Trophoblast cell (in vitro differentiated cells and primary cell): Measurements from ENCODE around the gene FMOD.

Experiments
- DNase-seq, 2 donors: peaks; one replicate each; pipeline ENCODE4 v3.0.0-alpha.2; 2016
- H2AFZ ChIP-seq: 2 replicates; pipeline ENCODE4 v1.6.1; 2013; ENCODE audit warnings: low read length, moderate library complexity, mild to moderate bottlenecking; ENCODE audit not compliant: insufficient read depth, poor library complexity
- H2AK5ac ChIP-seq: 2 replicates; pipeline ENCODE4 v1.6.1; 2013; ENCODE audit warnings: mild to moderate bottlenecking, low read length
- H2BK120ac ChIP-seq: 2 replicates; pipeline ENCODE4 v1.6.1; 2013; ENCODE audit warnings: low read length, mild to moderate bottlenecking, moderate library complexity; ENCODE audit not compliant: insufficient read depth, poor library complexity
- H2BK12ac ChIP-seq: 2 replicates; pipeline ENCODE4 v1.6.1; 2013; ENCODE audit warnings: mild to moderate bottlenecking, low read length, moderate library complexity
- H2BK5ac ChIP-seq: 2 replicates; pipeline ENCODE4 v1.6.1; 2013; ENCODE audit warnings: low read length, low read depth, moderate library complexity, mild to moderate bottlenecking; ENCODE audit not compliant: poor library complexity
- H3K14ac ChIP-seq: 2 replicates; pipeline ENCODE4 v1.6.1; 2013; ENCODE audit warnings: mild to moderate bottlenecking, low read length
- H3K18ac ChIP-seq: 2 replicates; pipeline ENCODE4 v1.6.1; 2013; ENCODE audit warnings: mild to moderate bottlenecking, low read length
- H3K23ac ChIP-seq: 2 replicates; pipeline ENCODE4 v1.6.1; 2013; ENCODE audit warnings: low read length
- H3K27ac ChIP-seq: 2 replicates; pipeline ENCODE4 v1.5.1; 2013; ENCODE audit warnings: low read depth, mild to moderate bottlenecking, inconsistent platforms, low read length, moderate library complexity
- H3K27me3 ChIP-seq: 2 replicates; pipeline ENCODE4 v1.6.1; 2013; ENCODE audit warnings: inconsistent platforms, mild to moderate bottlenecking, low read length, moderate library complexity; ENCODE audit not compliant: insufficient read depth
- H3K36me3 ChIP-seq, 2 experiments: 1 replicate in 1 of 2; 2 replicates in 1 of 2; pipeline ENCODE4 v1.6.1; 2013; ENCODE audit warnings: low read length in 2 of 2, mild to moderate bottlenecking in 2 of 2, moderate library complexity in 1 of 2; ENCODE audit not compliant: insufficient read depth in 2 of 2, control insufficient read depth in 1 of 2
- H3K4ac ChIP-seq: 2 replicates; pipeline ENCODE4 v1.6.1; 2013; ENCODE audit warnings: low read depth, mild to moderate bottlenecking, low read length, moderate library complexity
- H3K4me1 ChIP-seq, 2 experiments: 1 replicate in 1 of 2; 2 replicates in 1 of 2; pipeline ENCODE4 v1.6.1; 2013; ENCODE audit warnings: low read length in 2 of 2, mild to moderate bottlenecking in 2 of 2, moderate library complexity in 1 of 2; ENCODE audit not compliant: insufficient read depth in 2 of 2, control insufficient read depth in 1 of 2
- H3K4me2 ChIP-seq: 2 replicates; pipeline ENCODE4 v1.6.1; 2013; ENCODE audit warnings: inconsistent platforms, mild to moderate bottlenecking, low read length, moderate library complexity
- H3K4me3 ChIP-seq: 2 replicates; pipeline ENCODE4 v1.5.1; 2013; ENCODE audit warnings: mild to moderate bottlenecking, low read depth, low read length, inconsistent platforms
- H3K79me1 ChIP-seq: one replicate; pipeline ENCODE4 v1.6.1; 2013; ENCODE audit warnings: low read length
- H3K79me2 ChIP-seq: 2 replicates; pipeline ENCODE4 v1.6.1; 2013; ENCODE audit warnings: low read length, mild to moderate bottlenecking; ENCODE audit not compliant: control insufficient read depth, insufficient read depth, poor library complexity
- H3K9ac ChIP-seq: 2 replicates; pipeline ENCODE4 v1.6.1; 2013; ENCODE audit warnings: mild to moderate bottlenecking, low read length
- H3K9me3 ChIP-seq: 2 replicates; pipeline ENCODE4 v1.6.1; 2013; ENCODE audit warnings: low read depth, mild to moderate bottlenecking, control low read depth, inconsistent platforms, low read length; ENCODE audit not compliant: insufficient read depth
- H4K12ac ChIP-seq: 2 replicates; pipeline ENCODE4 v1.6.1; 2013; ENCODE audit warnings: low read depth, mild to moderate bottlenecking, low read length, moderate library complexity
- H4K8ac ChIP-seq: 2 replicates; pipeline ENCODE4 v1.6.1; 2013; ENCODE audit warnings: low read depth, mild to moderate bottlenecking, low read length, moderate library complexity
- H4K91ac ChIP-seq: one replicate; pipeline ENCODE4 v1.6.1; 2013; ENCODE audit warnings: low read depth, mild to moderate bottlenecking, low read length, moderate library complexity
- WGBS: extraction: QIAGEN DNeasy Blood & Tissue Kit; methylation state at CpG from one replicate; pipeline ENCODE4 v1.1.7; 2013; ENCODE audit warnings: missing lambda C conversion rate; ENCODE audit not compliant: insufficient read length, insufficient coverage; ENCODE audit errors: extremely low coverage; 5-methylcytosine and 5-hydroxymethylcytosine counted together

The FMOD gene

DNA sequence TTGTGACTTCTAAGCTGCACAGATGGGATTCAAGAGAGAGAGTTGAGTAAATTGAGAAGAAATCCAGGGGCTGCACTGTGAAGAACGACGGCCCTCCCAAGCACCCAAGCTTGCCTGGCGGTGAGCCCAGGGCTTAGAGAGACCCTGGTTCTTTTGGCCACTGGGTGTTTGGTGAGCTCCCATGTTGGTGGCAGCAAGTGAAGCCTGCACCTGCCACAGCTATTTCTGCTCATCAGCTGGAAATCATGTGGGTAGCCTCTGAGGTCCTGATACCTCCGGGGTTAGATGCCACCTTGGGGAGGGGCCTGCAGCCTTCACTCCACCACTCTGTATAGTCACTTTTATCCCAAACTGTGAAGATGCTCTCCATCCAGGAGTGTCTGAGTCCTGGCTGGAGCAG lies 51.8 kb downstream of the FMOD start:
- no peak overlapping the region for H3K23ac ChIP-seq
- H3K9me3 ChIP-seq: no peaks in the 10 kb centered on the region
- H3K27me3 ChIP-seq: no peaks in the 10 kb centered on the region
- H2AK5ac ChIP-seq: no peak overlapping the region
- no peak overlapping the region for H4K91ac ChIP-seq
- no peak overlapping the region for H3K27ac ChIP-seq
- no peak overlapping the region for H4K8ac ChIP-seq
- no peak overlapping the region for H3K9ac ChIP-seq
- H3K14ac ChIP-seq: no peak overlapping the region
- no peak overlapping the region for H3K4me2 ChIP-seq
- H2BK120ac ChIP-seq: no peak overlapping the region
- no peak overlapping the region for H3K18ac ChIP-seq
- no peaks in the 10 kb centered on the region for H3K79me2 ChIP-seq
- no peaks in the 10 kb centered on the region for H3K79me1 ChIP-seq
- peaks cover 0 to 2% of the 10 kb centered on the region in 2 experiments for H3K4me1 ChIP-seq
- H3K4me3 ChIP-seq: no peak overlapping the region
- no peak overlapping the region for H3K4ac ChIP-seq
- H2BK12ac ChIP-seq: no peak overlapping the region
- no peaks in the 10 kb centered on the region for H3K36me3 ChIP-seq
- H2BK5ac ChIP-seq: no peak overlapping the region
- no CpG with 5 or more reads among the region's 4 CpGs for WGBS
- no peak for DNase-seq
- no peak overlapping the region for H4K12ac ChIP-seq
- H2AFZ ChIP-seq: no peak overlapping the region

DNA sequence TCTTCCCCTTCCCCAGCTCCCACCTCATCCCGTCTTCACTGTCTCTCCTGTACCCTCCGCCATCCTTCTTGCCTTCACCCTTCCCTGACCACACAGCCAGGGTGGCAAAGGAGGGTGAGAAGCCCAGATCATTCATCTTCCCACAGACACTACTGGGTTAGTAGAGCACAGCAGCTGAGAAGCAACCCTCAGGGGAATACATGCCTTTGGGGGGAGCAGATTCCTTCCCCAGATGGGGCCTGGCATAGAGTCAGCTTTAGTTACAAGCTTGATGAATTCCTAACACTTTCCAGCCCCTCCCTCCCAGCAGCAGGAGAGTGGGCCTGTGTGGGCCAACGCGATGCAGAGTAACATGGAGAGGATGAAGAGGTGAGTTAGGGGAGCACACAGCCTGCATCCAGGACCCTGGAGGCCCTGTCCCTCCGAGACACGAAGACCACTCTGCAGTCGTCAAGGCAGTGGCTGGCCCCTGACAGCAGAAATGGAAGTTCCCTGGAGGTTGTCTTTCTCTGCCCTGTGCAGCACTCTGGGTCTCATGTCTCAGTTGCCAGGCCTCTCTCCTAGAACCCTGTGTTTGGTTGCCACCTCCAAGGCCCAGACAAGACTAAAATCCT lies 54.4 kb downstream of the FMOD start:
- no peak overlapping the region for H2BK5ac ChIP-seq
- WGBS: no CpG with 5 or more reads among the region's 7 CpGs
- H3K4ac ChIP-seq: no peak overlapping the region
- no peak overlapping the region for H3K9ac ChIP-seq
- no peak overlapping the region for H4K12ac ChIP-seq
- H3K4me2 ChIP-seq: no peak overlapping the region
- H2BK120ac ChIP-seq: no peak overlapping the region
- no peaks in the 10 kb centered on the region for H3K79me1 ChIP-seq
- H3K36me3 ChIP-seq: no peaks in the 10 kb centered on the region
- no peak overlapping the region for H2BK12ac ChIP-seq
- H3K4me3 ChIP-seq: no peak overlapping the region
- H4K91ac ChIP-seq: no peak overlapping the region
- no peak overlapping the region for H2AK5ac ChIP-seq
- H3K4me1 ChIP-seq: no peaks in the 10 kb centered on the region
- H3K18ac ChIP-seq: no peak overlapping the region
- no peak overlapping the region for H3K27ac ChIP-seq
- H3K27me3 ChIP-seq: no peaks in the 10 kb centered on the region
- H3K79me2 ChIP-seq: no peaks in the 10 kb centered on the region
- no peak overlapping the region for H3K23ac ChIP-seq
- H3K14ac ChIP-seq: no peak overlapping the region
- H3K9me3 ChIP-seq: no peaks in the 10 kb centered on the region
- no peak overlapping the region for H2AFZ ChIP-seq
- no peak overlapping the region for H4K8ac ChIP-seq
- DNase-seq: no peak

DNA sequence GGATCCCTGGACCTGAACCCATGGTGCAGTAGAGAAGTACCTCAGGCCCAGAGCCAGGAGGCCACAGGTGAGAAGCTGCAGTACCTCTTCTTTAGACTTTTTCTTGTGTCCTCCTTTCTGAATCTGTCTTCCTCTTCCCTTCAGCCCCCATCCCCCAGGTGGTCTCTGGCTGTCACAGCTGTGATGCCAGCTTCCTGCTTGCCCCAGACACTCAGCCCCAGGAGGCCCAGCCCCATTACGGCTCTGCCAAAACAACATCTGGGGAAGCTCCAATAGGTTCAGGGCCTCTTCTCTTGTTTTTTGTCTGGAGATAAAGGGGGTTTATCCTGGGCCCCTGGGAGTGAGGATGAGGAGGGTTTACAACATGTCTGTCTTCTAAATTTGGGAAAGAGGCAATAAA lies 55.1 kb downstream of the FMOD start:
- Histone ChIP-seq H3K4ac (no peak overlapping the region), H2BK120ac (no peak overlapping the region), H3K9ac (no peak overlapping the region), H3K79me2 (no peaks in the 10 kb centered on the region), H3K14ac (no peak overlapping the region), H2AK5ac (no peak overlapping the region), H2BK5ac (no peak overlapping the region), H3K4me1 (peaks cover 0 to 6% of the 10 kb centered on the region in 2 experiments), H3K27ac (no peak overlapping the region), H3K4me3 (no peak overlapping the region), H2AFZ (no peak overlapping the region), H3K79me1 (no peaks in the 10 kb centered on the region), H4K91ac (no peak overlapping the region), H4K8ac (no peak overlapping the region), H4K12ac (no peak overlapping the region), H3K4me2 (no peak overlapping the region), H3K36me3 (no peaks in the 10 kb centered on the region), H3K9me3 (no peaks in the 10 kb centered on the region), H2BK12ac (no peak overlapping the region), H3K18ac (no peak overlapping the region), H3K27me3 (no peaks in the 10 kb centered on the region), H3K23ac (no peak overlapping the region)
- DNase-seq: no peak
- WGBS: no CpG with 5 or more reads among the region's 1 CpG

DNA sequence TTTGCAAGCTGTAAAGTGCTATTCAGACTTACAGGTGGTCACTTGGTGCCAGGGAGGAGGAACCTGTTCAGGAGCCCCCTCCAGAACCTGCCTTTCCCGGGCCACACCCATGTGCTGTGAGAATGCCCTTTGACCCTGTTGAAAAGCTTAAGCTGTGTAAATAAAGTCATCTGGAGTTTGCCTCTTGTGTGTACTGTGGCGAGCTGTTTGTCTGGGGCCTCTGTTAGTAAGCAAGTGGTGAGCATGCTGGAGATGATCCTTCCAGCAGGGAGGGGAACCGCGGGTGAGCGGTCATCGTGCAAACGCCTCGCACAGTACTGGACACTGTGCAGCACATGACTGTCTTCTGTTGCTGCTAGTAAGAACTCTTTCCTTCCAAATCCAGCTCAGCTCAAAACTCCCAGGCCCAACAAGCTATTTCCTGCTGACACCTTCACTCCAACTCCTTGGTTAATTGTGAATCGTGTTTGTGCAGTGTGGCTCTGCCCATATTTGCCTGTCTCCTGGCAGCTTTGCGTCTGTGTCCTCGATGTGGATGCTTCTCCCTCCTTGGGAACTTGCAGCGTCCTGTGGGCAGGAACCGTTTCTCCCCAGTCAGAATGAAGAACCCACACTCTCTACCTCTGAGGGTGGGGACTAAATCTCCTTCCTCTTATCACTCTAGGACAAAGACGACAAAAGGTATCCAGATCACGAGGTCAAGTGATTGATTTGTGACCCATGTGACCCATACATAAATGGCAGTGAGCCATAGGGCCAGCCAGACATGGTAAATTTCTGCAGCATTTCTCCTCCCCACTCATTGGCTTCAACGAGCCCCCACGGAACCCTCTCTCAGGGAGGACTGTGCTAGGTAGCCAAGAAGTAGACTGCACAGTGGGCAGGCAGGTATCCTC lies 59.5 kb downstream of the FMOD start:
- Histone ChIP-seq H3K4ac (no peak overlapping the region), H3K4me3 (no peak overlapping the region), H2AFZ (no peak overlapping the region), H4K8ac (no peak overlapping the region), H2BK5ac (no peak overlapping the region), H3K79me2 (no peaks in the 10 kb centered on the region), H3K18ac (no peak overlapping the region), H3K9me3 (no peaks in the 10 kb centered on the region), H3K23ac (no peak overlapping the region), H3K27ac (no peak overlapping the region), H4K12ac (no peak overlapping the region), H3K79me1 (no peaks in the 10 kb centered on the region), H3K14ac (no peak overlapping the region), H4K91ac (no peak overlapping the region), H3K4me1 (peaks cover 10 to 22% of the 10 kb centered on the region in 2 experiments), H3K36me3 (no peaks in the 10 kb centered on the region), H3K4me2 (no peak overlapping the region), H2BK12ac (no peak overlapping the region), H2BK120ac (no peak overlapping the region), H3K9ac (no peak overlapping the region), H2AK5ac (no peak overlapping the region), H3K27me3 (no peaks in the 10 kb centered on the region)
- DNase-seq: no peak
- WGBS: no CpG with 5 or more reads among the region's 17 CpGs
